ENCODE results near the gene SNX9.
"Not testable (repeated sequence)": the region's sequence is repeated elsewhere in the genome, so short reads cannot be mapped to it uniquely, and the experiment has no call there.

Gene SNX9

DNA sequence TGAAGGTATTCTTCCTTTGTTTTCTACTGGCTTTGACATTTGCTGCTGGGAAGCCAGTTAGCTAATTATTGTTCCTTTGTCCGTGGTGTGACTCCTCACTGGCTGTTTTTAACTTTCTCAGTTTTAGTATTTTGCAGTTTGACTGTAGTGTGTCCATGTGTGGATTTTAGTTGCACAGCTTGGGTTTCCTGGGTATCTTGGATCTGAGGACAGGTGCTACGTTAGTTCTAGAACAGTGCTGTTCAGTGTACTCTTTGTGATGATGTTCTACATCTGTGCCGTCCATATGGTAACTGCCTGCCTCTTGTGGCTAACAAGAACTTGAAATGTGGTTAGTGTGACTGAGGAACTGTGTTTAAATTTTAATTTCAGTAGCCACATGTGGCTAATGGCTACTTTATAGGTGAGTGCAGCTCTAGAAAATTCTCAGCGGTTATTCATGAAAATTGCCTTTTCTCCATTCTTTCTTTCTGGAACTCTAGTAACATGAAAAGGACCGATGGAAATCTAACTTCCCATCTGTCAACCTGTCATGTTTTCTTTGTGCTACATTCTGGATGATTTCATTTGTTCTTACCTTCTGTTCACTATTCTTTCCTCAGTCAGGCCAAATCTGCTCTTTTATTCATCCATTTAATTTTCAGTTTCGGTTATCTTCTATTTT is 7.4 kb downstream of the SNX9 start:
- FAIRE-seq (peak; percentile 100), DNase-seq (ENCODE audit: insufficient read length, low spot score) (peak; percentile 29)

DNA sequence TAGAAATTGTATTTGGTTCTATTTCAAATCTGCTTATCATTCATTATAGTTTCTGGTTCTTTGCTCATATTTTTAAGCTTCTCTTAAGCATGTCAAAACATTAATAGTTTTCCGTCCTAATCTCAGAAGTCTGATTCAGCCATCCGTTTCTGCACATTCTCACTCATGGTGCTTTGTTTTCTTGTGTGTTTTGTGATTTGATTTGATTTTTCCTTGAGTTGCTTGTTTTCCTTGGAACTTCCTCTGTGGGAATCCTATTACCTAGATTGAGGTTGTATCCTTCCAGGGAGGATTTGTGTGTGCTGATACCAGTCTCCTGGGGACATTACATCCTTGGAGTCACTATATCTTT is 7.9 kb downstream of the SNX9 start:
- FAIRE-seq = no peak
- no peak for DNase-seq (ENCODE audit: insufficient read length, low spot score)

DNA sequence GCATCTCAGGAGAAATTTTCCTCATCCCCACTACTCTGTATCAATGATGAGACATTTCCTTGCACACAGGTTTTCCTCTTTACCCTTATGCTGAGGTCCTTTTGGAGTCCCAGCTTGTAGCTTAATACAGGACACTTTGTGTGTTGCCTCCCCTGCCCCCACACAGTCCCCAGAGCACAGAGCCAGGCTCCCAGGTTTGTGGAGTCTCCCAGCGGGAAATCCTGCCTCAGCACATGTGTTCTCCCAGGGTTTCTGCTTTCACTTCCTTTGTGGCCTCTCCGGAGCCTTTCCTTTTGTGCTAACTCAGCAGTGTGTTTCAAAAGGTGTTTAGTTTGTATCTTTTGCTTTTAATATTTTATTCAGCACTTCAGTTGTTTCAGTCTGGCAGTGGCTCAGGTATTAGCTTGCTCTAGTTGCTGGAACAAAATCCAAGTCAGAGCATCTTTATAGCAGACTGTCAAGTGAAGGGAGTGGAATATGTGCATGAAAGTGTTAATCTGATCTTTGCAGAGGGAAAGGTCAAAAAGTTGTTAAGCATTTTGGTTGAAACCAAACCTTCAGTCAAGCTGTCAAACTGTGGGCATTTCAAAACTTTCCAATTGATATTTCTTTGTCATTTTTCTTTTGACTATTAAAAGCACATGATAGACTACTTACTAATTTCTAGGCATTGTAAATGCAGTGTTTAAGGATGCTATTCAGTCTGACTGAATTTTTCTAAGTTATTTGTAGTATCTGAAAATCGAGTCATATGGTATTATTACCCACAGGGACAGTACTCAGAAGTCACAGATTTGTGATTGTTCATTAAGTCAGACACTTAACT is 8.6 kb downstream of the SNX9 start:
- DNase-seq (ENCODE audit: insufficient read length, low spot score) = no peak
- FAIRE-seq = peak; percentile 52

DNA sequence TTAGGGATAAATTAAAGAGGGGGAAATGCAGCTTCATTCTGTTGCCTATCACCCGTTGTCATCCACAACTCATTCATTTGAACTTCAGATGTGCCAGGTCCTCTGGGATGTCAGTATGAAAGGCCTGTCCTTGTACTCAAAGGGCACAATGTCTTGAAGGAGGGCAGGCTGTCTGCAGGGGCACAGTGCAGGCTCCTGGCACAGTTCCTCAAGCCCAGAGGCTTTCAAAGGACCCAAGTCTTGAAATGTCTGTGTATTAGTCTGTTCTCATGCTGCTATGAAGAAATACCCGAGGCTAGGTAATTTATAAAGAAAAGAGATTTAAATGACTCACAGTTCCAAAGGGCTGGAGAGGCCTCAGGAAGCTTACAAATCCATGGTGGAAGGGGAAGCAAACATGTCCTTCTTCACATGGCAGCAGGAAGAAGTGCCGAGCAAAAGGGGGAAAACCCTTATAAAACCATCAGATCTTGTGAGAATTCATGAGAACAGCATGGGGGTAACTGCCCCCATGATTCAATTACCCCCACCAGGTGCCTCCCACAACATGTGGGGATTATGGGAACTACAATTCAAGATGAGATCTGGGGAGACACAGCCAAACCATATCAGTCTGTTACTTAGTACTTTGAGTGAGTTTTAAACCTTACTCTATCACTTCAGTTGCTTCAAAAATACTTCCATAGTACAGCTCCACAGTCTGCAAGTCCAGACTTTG is 9.4 kb downstream of the SNX9 start:
- DNase-seq (ENCODE audit: insufficient read length, low spot score) = no peak
- FAIRE-seq = no peak

DNA sequence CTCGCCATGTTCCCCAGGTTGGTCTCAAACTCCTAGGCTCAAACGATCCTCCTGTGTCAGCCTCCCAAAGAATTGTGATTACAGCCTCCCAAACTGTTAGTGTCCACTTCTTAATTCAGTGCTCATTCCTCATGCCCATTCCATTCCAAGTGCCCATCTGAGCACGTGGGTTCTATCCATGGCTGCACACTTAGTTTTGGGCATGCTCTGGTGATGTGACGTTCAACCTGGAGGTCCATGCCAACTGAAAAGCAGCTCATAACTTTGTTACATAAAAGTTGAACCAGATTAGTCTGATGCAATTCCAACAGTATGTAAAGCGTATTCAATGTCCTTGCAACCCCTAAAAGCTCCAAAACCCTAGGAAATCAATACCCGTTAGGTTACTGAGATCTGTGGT is 11.5 kb downstream of the SNX9 start:
- DNase-seq (ENCODE audit: insufficient read length, low spot score) (no peak), FAIRE-seq (no peak)

DNA sequence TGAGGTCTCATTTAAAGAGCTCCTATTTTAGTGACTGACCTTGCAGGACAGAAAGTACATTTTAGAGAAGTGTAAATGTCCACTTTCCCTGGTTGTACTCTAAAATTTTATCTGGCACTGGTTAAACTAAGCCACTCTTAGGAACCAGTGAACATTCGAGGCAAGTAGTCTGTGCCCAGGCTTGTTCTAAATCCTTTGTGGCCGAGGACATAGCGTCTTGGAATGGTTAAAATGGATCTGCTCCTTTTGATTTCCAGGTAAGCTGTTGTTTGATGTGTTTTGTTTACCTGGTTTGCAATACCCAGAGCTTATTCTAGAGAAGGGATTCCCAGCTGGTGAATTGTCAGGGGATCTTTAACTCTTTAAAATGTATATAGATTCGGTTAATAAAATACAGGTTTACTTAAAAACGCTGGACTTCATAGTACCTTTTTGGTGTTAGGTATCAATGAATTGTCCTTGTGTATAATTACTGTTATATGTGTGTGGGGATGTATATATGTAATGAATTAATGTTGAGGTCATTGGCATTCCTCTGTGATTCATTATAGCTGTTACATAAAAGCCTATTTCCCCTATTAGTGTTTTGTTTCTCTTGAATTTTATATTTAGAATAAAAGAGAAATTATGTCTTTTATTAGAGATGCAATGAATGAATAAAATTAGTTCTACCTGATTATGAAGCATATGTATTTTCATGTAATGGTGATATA is 15.8 kb downstream of the SNX9 start:
- no peak for DNase-seq (ENCODE audit: insufficient read length, low spot score)
- no peak for FAIRE-seq

DNA sequence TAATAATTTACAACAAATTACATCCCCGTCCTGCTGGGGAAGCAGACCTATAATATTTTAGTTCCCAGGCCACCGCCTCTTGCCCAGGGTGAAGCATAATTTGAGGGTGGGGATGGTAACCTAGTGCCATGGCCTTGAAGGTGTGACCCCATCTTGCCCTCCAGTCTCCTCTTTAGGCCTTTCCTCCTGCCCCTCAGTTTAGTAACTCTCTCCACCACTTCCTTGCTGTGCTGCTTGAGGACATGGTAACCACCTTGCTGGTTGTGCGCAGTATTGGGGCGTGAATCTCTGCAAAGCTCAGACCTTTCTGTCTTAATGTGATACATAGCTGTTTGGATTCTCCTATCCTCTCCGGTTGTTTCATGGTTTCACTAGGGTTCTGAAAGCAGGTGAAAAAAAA is 16.6 kb downstream of the SNX9 start:
- no peak for DNase-seq (ENCODE audit: insufficient read length, low spot score)
- no peak for FAIRE-seq

DNA sequence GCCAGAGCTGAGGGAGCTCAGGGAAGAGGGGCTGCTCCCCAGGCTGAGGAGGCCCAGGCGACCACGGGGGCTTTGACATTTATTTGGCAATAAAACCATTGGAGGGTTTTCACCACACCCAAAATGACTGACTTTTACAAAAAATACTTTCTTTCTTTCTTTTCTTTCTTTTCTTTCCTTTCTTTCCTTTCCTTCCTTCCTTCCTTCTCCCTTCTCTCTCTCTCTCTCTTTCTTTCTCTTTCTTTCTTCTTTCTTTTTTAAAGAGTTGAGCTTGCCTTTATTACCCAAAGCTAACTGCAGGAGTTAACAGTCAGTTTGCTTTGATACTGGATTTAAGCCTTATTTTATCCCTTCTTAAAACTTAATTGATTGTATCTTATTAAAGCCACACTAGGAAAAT is 17.2 kb downstream of the SNX9 start:
- DNase-seq (ENCODE audit: insufficient read length, low spot score) (no peak), FAIRE-seq (no peak)

DNA sequence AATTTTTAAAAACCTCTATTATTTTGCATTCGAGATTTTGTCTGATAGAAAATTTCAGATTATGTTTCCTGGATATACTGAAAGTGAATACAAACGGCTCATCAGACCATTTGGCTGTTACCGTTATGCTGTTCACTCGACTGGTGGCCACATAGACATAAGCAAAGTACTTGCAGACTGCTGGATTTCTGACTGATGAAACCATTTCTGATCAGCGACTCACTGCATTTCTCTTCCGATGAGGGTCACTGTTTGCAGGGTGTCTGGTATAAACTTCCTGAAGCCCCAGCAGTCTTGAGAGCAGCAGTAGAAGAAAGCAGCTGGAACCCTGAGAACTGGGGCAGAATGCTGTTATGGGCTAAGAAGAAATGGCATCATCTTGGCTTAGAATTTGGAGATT is 17.7 kb downstream of the SNX9 start:
- no peak for DNase-seq (ENCODE audit: insufficient read length, low spot score)
- no peak for FAIRE-seq

DNA sequence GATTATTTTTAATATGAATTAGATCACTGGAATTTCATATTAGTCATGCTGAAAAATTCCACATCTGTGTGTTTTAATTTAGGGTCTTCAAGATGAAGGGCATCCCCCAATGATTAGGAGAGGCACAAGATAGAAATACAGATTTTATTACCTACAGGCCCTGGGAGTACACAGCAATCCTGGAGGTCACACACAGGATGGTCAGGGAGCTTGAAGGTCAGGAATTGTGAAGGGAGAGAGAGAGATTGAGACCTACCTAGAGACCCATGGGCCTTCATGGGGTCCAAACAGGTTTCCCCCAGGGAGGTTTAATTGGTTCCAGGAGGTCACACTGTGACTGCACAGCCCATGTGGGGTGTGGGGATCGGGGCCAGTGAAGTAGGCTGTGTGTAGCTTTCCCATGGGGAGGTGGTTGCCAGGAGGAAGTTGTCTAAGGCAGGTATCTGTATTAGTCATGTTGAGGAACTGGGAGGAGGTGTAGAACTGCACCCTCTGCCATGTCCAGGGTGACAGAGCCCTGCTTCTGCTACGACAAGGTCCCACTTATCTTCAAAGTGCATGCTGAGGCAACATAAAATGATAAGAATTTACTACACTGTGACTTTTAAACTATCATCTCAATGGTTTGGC is 18.3 kb downstream of the SNX9 start:
- peak; percentile 80 for FAIRE-seq
- DNase-seq (ENCODE audit: insufficient read length, low spot score) = no peak

DNA sequence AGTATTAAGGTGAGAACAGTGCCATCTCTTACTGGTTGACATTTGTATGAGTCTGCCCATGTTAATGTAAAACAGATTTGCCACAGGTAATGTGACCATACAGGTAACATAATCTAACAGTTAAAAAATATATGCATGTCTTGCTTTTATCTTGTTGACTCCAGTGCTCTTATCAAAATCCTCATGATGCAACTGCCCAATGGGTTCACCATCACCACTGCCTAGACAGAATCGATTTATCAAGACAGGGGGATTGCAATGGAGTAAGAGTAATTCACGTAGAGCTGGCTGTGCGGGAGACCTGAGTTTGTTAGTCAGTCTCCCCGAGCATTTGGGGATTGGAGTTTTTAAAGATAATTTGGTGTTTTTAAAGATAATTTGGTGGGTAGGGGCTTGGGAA is 19.2 kb downstream of the SNX9 start:
- FAIRE-seq = no peak
- DNase-seq (ENCODE audit: insufficient read length, low spot score) = no peak

DNA sequence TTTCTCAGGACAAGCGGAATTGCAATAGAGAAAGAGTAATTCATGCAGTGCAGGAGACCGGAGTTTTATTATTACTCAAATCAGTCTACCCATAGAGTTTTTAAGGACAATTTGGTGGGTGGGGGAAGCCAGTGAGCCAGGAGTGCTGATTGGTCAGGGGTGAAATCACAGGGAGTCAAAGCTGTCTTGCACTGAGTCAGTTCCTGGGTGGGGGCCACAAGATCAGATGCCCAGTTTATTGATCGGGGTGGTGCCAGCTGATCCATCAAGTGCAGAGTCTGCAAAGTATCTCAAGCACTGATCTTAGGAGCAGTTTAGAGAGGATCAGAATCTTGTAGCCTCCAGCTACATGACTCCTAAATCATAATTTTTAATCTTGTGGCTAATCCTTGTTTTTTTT is 21.1 kb downstream of the SNX9 start:
- FAIRE-seq = not testable (repeated sequence)

DNA sequence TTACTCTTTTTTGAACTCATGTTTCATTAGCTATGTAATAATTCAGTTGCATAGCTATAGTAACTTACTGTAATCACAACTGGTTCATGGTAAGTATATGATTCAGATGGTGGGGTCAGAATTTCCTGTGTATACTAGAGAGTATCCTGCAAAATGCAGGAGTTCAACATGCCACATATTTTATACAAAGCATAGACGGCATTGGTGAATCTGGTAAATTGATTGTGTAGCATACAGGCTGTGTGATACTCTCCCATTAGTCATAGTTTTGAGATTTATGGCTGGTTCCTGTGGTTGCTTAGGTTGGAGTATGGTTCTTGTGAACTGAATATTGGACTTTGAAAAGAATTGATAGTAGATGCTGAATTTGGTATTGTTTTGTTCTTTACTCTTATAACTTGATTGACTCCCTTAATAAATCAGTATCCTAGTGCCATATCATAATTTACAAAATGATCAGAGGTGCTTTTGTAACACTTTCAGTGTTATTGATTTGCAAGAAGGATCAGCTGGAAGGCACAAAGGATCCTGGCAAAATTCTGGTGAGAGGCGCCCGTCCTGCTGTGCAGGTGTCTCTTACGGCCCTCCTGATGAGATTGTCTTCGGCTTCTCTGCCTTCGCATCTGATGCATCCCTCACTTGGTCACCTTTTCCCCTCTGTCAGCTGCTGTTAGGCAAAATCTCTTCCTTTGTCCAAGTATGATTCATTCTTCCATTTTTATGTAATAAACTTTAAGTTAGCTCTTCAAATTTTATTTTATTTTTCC is 22.6 kb downstream of the SNX9 start:
- DNase-seq (ENCODE audit: insufficient read length, low spot score) (no peak), FAIRE-seq (peak; percentile 73)

More for the DNA sequence above, 21.1 kb downstream of the SNX9 start:
- DNase-seq (ENCODE audit: insufficient read length, low spot score) = not testable (repeated sequence)

DNA sequence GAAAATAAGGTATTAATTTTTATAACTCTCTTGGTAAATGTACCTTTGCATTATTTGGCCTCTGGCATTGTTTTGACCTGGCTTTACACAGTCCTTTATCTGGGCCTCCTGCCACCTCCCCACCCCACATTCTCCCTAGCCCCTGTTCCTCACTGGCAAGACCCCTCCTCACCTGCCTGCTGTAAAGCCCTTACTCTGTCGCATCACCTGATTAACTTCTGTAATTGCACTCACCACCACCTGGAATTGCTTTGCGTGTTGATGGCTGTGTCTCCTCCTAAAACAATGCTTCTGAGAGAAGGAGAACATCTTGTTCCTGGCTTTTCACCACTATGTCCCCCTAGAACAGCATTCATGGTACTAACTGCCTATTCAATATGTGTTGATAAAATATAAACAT is 24.8 kb downstream of the SNX9 start:
- DNase-seq (ENCODE audit: insufficient read length, low spot score) = no peak
- no peak for FAIRE-seq

DNA sequence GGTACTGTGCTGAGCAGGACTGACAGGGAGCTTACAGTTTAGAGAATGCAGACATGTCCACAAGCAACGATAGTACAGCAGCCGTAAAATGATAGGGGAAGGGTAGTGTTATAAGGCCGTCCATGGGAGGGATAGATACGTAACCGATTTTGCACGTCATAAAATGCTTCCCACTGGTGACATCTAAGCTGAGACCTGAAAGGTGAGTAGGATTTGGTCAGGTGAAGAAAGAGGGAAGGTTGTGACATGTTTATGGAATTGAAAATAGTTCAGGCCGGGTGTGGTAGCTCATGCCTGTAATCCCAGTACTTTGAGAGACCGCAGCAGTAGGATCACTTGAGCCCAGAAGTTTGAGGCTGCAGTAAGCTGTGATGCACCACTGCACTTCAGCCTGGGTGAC is 25.6 kb downstream of the SNX9 start:
- FAIRE-seq (no peak), DNase-seq (ENCODE audit: insufficient read length, low spot score) (no peak)

DNA sequence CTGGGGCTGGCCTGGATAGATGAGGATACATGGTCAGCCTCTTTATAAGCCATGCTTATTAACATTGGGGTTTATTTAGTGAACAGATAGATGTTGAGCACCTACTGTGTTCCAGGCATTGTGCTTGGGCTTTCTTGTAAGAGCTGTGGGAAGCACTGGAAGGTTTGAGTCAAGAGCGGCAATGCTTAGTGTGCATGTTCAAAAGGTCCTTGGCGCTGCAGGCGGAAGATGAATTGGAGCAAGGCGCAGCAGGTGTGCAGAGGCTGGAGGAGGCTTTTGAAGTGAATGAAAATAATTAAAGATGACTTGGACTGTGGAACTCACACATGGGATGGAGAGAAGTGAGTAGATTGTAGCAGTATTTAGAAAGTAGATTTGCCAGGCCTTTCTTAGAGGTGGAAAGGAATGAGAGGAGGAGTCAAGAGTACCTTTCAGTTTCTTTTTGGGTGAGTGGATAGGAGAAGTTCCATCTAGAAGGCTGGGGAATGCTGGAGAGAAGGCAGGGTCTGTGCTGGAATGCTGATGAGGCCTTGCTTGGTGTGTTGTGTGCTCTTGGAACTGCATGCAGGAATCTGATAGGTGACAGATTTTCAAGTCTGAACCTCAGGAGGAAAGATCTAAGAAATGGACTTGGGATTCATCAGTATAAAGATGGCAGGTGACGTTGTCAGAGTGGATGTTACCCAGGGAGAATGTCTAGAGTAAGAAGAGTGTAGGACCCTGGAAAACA is 26.4 kb downstream of the SNX9 start:
- no peak for FAIRE-seq
- no peak for DNase-seq (ENCODE audit: insufficient read length, low spot score)

DNA sequence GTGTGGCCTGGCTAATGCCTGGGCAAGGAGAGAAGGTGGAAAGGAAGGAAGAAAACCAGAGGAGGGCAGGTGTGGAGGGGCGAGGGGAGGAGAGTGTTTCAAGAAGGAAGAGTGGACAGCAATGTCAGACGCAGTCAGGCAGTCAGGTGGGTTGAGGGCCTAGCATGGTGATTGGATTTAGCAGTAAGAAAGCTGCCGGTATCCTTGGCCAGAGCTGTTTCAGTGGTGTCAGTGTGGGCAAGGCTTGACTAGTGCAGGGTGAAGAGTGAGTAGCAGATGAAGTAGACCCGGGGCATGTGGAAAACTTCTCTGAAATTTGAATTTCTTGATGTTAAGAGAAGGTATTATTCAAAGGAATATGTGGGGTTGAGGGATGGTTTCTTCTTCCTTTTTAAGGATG is 27.0 kb downstream of the SNX9 start:
- no peak for FAIRE-seq
- no peak for DNase-seq (ENCODE audit: insufficient read length, low spot score)

DNA sequence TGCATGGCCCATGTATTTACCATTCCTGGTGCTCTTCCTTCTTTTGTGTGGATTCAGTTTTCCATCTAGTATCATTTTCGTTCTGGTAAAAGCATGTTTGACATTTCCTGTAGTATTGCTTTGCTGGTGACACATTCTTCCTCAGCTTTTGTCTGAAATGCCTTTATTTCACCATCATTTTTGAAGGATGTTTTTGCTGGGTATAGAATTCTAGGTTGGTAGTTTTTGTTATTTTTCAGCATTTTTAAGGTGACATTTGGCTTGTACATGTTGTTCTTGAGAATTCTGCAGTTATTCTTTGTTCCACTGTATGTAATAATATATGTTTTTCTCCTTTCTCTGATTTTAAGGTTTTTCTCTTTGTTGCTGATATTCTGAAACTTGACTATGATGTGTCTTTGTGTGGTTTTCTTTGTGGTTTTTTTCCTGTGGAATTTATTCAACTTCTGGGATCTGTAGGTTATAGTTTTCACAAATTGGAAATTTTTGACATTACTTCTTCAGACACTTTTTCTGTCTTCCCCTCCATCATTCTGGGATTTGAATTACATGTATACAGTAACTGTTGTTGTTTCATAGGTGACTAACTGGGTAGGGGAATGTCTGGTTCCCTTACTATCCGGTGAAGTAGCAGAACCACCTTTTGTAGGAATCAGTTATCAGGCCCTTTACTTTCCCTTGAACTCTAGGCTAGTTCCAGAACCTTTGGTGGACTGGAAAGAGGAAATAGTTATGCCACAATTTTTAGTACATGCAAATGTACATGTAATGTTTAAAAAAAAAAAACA is 30.2 kb downstream of the SNX9 start:
- no peak for DNase-seq (ENCODE audit: insufficient read length, low spot score)
- peak; percentile 73 for FAIRE-seq
